DND-41 (cell line): ENCODE measurements around the gene SLC16A12.

ENCODE experiments used
- ATAC-seq: fragments of 200-7000 bp; cut with Tn5 transposase; 3 replicates; pipeline ENCODE4 v1.9.1; 2021; ENCODE audit warnings: low read depth; ENCODE audit not compliant: insufficient read depth
- DNase-seq: peaks from one replicate; pipeline ENCODE4 v3.0.0-alpha.2; 2020
- H2AFZ ChIP-seq: 2 replicates; pipeline ENCODE4 v1.6.0; 2012; ENCODE audit warnings: low read depth, low read length
- H3K27ac ChIP-seq: 2 replicates; pipeline ENCODE4 v1.5.1; 2012; ENCODE audit warnings: low read length, inconsistent platforms
- H3K27me3 ChIP-seq: fragments of 200-600 bp; sonication (generic); 2 replicates; pipeline ENCODE4 v1.6.0; 2012; ENCODE audit warnings: low read length, mild to moderate bottlenecking, inconsistent platforms; ENCODE audit not compliant: insufficient read depth, poor library complexity
- H3K36me3 ChIP-seq: 2 replicates; pipeline ENCODE4 v1.5.1; 2012; ENCODE audit warnings: low read length, inconsistent platforms; ENCODE audit not compliant: insufficient read depth
- H3K4me1 ChIP-seq: 2 replicates; pipeline ENCODE4 v1.5.1; 2012; ENCODE audit warnings: mild to moderate bottlenecking, low read length; ENCODE audit not compliant: insufficient read depth
- H3K4me2 ChIP-seq: 2 replicates; pipeline ENCODE4 v1.6.0; 2012; ENCODE audit warnings: mild to moderate bottlenecking, moderate library complexity, low read length, inconsistent platforms; ENCODE audit not compliant: insufficient read depth
- H3K4me3 ChIP-seq, 2 experiments: fragments of 200-600 bp in 1 of 2; shearing (Covaris generic) in 1 of 2; 2 replicates each; pipeline ENCODE4 v1.5.1; 2012 to 2016; ENCODE audit warnings: inconsistent platforms in 2 of 2, low read length in 2 of 2, mild to moderate bottlenecking in 2 of 2, low read depth in 1 of 2, moderate library complexity in 1 of 2
- H3K79me2 ChIP-seq: 2 replicates; pipeline ENCODE4 v1.6.0; 2012; ENCODE audit warnings: low read length, inconsistent platforms; ENCODE audit not compliant: insufficient read depth
- H3K9ac ChIP-seq: 2 replicates; pipeline ENCODE4 v1.6.0; 2012; ENCODE audit warnings: low read depth, mild to moderate bottlenecking, inconsistent platforms, low read length, moderate library complexity
- H3K9me3 ChIP-seq: 2 replicates; pipeline ENCODE4 v1.5.1; 2012; ENCODE audit warnings: low read length, moderate library complexity, mild to moderate bottlenecking, inconsistent platforms; ENCODE audit not compliant: insufficient read depth, severe bottlenecking
- H4K20me1 ChIP-seq: 2 replicates; pipeline ENCODE4 v1.6.0; 2012; ENCODE audit warnings: low read length; ENCODE audit not compliant: insufficient read depth
- EZH2 ChIP-seq: IDR thresholded peaks from 3 replicates; pipeline ENCODE4 v1.6.1; 2012; ENCODE audit warnings: borderline replicate concordance, low read depth, mild to moderate bottlenecking, moderate library complexity, low read length, inconsistent platforms; ENCODE audit not compliant: severe bottlenecking
- TF ChIP-seq, protein P1 (sequence below): IDR thresholded peaks from 2 replicates; pipeline ENCODE4 v1.5.1; 2012; ENCODE audit warnings: borderline replicate concordance, low read length, moderate library complexity, mild to moderate bottlenecking; ENCODE audit not compliant: poor library complexity, severe bottlenecking; ENCODE audit errors: extremely low read depth

Gene SLC16A12

DNA sequence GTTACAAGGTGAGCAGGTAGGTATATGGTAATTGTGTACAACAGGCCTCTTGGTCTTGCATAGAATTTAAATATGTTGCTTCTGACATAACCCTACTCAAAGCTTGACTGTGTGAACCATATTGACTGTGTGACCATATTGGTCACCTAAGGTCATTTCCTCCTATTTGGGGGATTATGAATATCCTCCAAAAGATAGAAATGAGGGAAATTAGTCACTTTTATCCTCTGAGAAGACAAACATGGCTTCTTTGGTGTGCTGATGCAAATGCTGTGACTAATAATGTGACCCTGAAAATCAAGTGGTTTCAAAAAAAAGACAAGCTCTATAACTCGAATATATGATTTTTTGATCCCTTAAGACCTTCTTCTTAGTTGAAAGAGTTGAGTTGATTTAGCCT is 93.1 kb downstream of the SLC16A12 start:
- no peak for TF ChIP-seq EZH2
- TF ChIP-seq, protein P1, sequence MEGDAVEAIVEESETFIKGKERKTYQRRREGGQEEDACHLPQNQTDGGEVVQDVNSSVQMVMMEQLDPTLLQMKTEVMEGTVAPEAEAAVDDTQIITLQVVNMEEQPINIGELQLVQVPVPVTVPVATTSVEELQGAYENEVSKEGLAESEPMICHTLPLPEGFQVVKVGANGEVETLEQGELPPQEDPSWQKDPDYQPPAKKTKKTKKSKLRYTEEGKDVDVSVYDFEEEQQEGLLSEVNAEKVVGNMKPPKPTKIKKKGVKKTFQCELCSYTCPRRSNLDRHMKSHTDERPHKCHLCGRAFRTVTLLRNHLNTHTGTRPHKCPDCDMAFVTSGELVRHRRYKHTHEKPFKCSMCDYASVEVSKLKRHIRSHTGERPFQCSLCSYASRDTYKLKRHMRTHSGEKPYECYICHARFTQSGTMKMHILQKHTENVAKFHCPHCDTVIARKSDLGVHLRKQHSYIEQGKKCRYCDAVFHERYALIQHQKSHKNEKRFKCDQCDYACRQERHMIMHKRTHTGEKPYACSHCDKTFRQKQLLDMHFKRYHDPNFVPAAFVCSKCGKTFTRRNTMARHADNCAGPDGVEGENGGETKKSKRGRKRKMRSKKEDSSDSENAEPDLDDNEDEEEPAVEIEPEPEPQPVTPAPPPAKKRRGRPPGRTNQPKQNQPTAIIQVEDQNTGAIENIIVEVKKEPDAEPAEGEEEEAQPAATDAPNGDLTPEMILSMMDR = no peak
- Histone ChIP-seq H3K9ac (no peak overlapping the region), H3K27ac (no peak overlapping the region), H3K4me2 (no peak overlapping the region), H3K9me3 (no peaks in the 10 kb centered on the region), H3K27me3 (peaks cover 4% of the 10 kb centered on the region), H3K4me1 (no peaks in the 10 kb centered on the region), H4K20me1 (no peaks in the 10 kb centered on the region), H3K4me3 (no peak overlapping the region), H2AFZ (no peak overlapping the region), H3K36me3 (no peaks in the 10 kb centered on the region), H3K79me2 (no peaks in the 10 kb centered on the region)
- no peak for DNase-seq
- ATAC-seq = no peak

DNA sequence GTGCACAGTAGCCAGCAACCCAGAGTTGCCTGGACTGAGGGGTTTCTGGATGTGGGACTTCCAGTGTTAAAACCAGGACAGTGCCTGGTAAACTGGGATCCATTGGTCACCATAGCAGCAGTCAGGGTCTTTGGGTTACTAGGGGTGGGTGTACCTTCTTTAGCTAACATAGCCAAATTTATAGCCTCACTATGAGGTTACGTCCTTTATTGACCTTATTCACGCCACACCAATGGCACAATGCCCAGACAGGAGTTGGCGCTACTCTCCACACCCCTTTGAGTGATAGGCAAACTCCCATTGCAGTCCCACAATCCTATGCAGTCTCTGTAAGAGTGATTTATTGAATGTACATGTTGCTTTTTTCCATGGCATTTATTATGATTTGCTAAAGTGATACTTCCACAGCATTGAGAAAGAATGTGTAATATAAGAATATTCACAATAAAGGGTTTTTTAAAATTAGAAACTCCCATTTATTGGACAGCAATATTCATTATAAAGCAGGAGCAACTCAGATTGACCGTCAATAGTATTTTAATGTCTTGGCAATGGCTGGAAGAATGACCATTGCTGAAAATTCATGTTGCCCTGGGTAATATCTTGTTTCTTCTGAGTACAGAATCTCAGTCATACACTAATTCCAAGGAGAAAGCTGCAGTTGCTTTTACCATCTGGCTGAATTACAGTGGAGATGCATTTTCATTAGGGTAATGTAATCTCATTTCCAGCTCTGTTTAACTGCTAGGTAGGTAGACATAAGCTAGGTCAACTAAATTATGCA is 95.0 kb downstream of the SLC16A12 start:
- H3K27ac ChIP-seq = no peak overlapping the region
- H3K4me2 ChIP-seq = no peak overlapping the region
- no peaks in the 10 kb centered on the region for H3K4me1 ChIP-seq

DNA sequence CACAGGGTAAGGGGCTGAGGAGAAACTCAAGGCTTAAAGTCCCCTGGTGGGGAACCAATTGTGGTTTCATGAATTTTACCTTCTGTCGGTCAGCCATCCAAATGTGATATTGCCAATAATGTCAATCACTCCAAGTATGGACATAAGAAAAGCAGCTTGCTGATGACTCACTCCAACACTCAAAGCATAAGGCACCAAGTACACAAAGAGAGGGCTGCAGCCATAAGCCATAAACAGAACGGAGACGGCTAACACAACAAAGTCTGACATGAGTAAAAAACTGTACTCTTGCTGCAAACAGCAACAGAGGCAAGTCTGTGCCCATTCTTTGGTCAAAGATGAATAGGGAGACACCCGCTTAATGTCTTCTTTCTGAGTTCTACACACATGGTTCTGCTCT is 96.9 kb downstream of the SLC16A12 start:
- H3K9me3 ChIP-seq = no peaks in the 10 kb centered on the region
- no peaks in the 10 kb centered on the region for H3K4me1 ChIP-seq
- no peaks in the 10 kb centered on the region for H4K20me1 ChIP-seq
- TF ChIP-seq, protein P1 = no peak
- no peak for TF ChIP-seq EZH2
- no peaks in the 10 kb centered on the region for H3K79me2 ChIP-seq
- ATAC-seq (no peak), DNase-seq (no peak)
- H3K9ac ChIP-seq = no peak overlapping the region
- no peak overlapping the region for H3K4me3 ChIP-seq
- no peak overlapping the region for H3K27ac ChIP-seq
- peaks cover 25% of the 10 kb centered on the region for H3K27me3 ChIP-seq
- no peak overlapping the region for H2AFZ ChIP-seq
- no peak overlapping the region for H3K4me2 ChIP-seq
- no peaks in the 10 kb centered on the region for H3K36me3 ChIP-seq

More for the DNA sequence above, 95.0 kb downstream of the SLC16A12 start:
- no peaks in the 10 kb centered on the region for H3K79me2 ChIP-seq
- DNase-seq (no peak), ATAC-seq (no peak)
- TF ChIP-seq EZH2 = no peak
- TF ChIP-seq, protein P1 = no peak
- H3K9ac ChIP-seq = no peak overlapping the region
- no peak overlapping the region for H3K4me3 ChIP-seq
- H2AFZ ChIP-seq = no peak overlapping the region
- no peaks in the 10 kb centered on the region for H3K9me3 ChIP-seq
- H3K36me3 ChIP-seq = no peaks in the 10 kb centered on the region
- H4K20me1 ChIP-seq = no peaks in the 10 kb centered on the region
- peaks cover 9% of the 10 kb centered on the region for H3K27me3 ChIP-seq

DNA sequence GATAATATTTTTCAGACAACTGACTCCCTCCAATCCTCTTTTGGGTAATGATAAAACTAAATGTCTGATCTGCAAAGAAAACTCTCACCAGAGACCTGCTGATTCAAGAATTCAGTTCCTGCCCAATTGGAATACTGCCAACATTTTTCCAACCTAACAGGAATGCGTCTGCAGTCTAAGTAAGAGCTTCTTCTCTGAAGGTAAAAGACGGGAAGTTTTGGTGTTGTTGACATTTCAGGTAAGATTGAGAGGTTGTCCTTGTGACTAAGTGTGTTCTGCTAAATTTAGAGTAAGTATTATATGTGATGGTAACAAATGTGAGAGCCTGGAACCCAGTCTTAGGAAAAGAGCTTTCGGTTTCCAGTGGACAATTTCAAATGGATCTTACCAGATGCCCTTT is 103.4 kb downstream of the SLC16A12 start:
- DNase-seq = no peak

More for the DNA sequence above, 103.4 kb downstream of the SLC16A12 start:
- Histone ChIP-seq H2AFZ (no peak overlapping the region), H3K36me3 (no peaks in the 10 kb centered on the region), H3K27me3 (peaks cover 32% of the 10 kb centered on the region), H3K4me1 (no peaks in the 10 kb centered on the region), H3K79me2 (no peaks in the 10 kb centered on the region), H3K4me2 (no peak overlapping the region), H4K20me1 (no peaks in the 10 kb centered on the region), H3K27ac (no peak overlapping the region), H3K4me3 (no peak overlapping the region), H3K9me3 (no peaks in the 10 kb centered on the region), H3K9ac (no peak overlapping the region)
- TF ChIP-seq, protein P1 = no peak
- TF ChIP-seq EZH2 = no peak
- no peak for ATAC-seq
